Stomach smooth muscle (tissue), 2 donors: ENCODE results near the gene C22orf31.

ENCODE experiments used
- H3K27ac ChIP-seq: one replicate; pipeline ENCODE4 v1.7.0; 2013; ENCODE audit warnings: mild to moderate bottlenecking, low read length, inconsistent platforms
- H3K27me3 ChIP-seq, 2 donors: one replicate each; pipeline ENCODE4 v1.7.0; 2013; ENCODE audit warnings: low read length in 2 of 2; ENCODE audit not compliant: insufficient read depth in 2 of 2, control insufficient read depth in 1 of 2
- H3K36me3 ChIP-seq, 2 donors: one replicate each; pipeline ENCODE4 v1.7.0; 2013; ENCODE audit warnings: low read length in 2 of 2; ENCODE audit not compliant: control insufficient read depth in 2 of 2, insufficient read depth in 2 of 2
- H3K4me1 ChIP-seq: one replicate; pipeline ENCODE4 v1.7.0; 2013; ENCODE audit warnings: low read length; ENCODE audit not compliant: control insufficient read depth, insufficient read depth
- H3K4me3 ChIP-seq, 2 donors: one replicate each; pipeline ENCODE4 v1.7.0; 2013; ENCODE audit warnings: low read length in 2 of 2
- H3K9ac ChIP-seq, 2 donors: one replicate each; pipeline ENCODE4 v1.7.0; 2013; ENCODE audit warnings: low read length in 2 of 2, mild to moderate bottlenecking in 1 of 2
- H3K9me3 ChIP-seq, 2 donors: one replicate each; pipeline ENCODE4 v1.7.0; 2013; ENCODE audit warnings: low read length in 2 of 2; ENCODE audit not compliant: control insufficient read depth in 2 of 2
- donor health status: healthy.
- donor health status: Pancreatic carcinoma.

The C22orf31 gene

DNA sequence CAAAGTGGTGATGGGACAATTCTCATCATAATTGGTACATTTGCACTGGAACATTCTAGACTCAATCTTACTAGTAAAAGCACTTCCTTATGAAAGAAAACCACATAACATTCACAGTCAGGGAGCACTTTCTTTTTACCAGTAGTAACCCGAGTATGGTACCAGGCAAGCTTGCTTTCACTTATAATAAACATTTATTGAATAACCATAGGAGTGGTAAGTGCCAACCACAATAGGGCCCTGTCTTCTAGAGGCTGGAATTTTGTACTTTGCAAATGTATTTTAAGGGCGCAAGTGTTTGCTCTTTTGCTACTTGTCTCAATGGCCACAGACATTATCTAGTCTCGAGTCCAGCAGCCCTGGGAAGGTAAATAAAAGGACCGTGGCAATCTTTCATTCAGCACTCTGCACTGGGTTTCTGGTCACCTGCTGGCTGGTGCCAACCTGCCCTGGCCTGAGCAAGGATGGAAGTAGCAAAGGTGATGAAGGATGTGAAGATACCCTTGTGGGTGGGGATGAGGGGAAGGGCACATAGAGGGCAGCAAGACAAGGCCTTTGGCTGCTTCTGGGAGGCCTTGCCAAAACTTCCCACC lies 24.2 kb downstream of the C22orf31 start:
- Histone ChIP-seq H3K36me3 (no peaks in the 10 kb centered on the region), H3K27ac (no peak overlapping the region), H3K4me1 (peaks cover 19% of the 10 kb centered on the region), H3K9me3 (no peaks in the 10 kb centered on the region), H3K27me3 (no peaks in the 10 kb centered on the region), H3K9ac (no peak overlapping the region), H3K4me3 (peak overlapping the region in 1 of 2 donors; percentile 3)

DNA sequence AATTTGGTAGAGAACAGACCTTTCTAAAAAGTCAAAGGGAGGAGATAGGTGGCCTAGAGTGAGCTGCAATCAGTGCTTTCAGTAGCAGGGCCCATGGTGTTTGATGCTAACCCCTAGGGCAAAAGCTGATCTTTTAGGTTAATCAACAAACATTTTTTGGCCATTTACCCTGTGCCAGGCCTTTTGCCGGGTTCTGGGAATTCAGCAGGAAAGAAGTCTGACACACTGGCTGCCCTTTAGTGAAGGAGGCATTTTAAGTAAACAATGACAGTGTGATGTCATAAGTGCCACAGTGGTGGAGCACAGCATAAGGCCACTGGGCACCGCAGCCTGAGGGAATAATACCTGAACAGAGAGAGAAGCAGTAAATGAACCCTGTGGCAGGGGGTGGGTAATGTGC lies 29.0 kb downstream of the C22orf31 start:
- no peaks in the 10 kb centered on the region for H3K27me3 ChIP-seq

DNA sequence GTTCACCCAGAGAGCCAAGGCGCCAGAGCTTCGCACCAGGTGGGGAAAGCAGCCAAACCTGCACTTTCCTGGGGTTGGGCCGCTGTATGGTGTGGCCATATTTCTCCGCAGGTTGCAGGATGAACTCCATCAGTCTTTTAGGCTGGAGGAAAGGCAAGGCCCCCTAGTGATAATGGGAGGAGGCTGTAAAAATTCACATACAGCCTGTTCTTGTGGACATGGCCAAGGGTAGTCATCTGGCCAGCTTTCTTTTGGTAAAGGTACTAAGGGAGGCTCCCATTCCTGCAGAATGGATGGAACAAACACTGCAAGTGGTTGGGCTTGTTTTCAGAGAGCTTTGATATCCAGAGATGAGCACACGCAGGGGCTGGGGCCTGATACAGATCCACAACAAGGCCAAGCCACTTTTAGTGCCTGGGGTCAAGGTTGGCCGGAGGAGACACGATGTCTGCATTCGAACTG lies 29.6 kb downstream of the C22orf31 start:
- Histone ChIP-seq H3K9ac (peak overlapping the region in 1 of 2 donors; percentile 63), H3K27ac (peak overlapping the region; percentile 84), H3K27me3 (no peaks in the 10 kb centered on the region), H3K4me1 (peaks cover 26% of the 10 kb centered on the region), H3K36me3 (peaks cover 0 to 2% of the 10 kb centered on the region in 2 donors), H3K9me3 (no peaks in the 10 kb centered on the region), H3K4me3 (peak overlapping the region in 1 of 2 donors; percentile 15)

More for the DNA sequence above, 29.0 kb downstream of the C22orf31 start:
- Histone ChIP-seq H3K4me1 (peaks cover 26% of the 10 kb centered on the region), H3K27ac (no peak overlapping the region), H3K9me3 (no peaks in the 10 kb centered on the region), H3K36me3 (no peaks in the 10 kb centered on the region), H3K4me3 (no peak overlapping the region), H3K9ac (no peak overlapping the region)

DNA sequence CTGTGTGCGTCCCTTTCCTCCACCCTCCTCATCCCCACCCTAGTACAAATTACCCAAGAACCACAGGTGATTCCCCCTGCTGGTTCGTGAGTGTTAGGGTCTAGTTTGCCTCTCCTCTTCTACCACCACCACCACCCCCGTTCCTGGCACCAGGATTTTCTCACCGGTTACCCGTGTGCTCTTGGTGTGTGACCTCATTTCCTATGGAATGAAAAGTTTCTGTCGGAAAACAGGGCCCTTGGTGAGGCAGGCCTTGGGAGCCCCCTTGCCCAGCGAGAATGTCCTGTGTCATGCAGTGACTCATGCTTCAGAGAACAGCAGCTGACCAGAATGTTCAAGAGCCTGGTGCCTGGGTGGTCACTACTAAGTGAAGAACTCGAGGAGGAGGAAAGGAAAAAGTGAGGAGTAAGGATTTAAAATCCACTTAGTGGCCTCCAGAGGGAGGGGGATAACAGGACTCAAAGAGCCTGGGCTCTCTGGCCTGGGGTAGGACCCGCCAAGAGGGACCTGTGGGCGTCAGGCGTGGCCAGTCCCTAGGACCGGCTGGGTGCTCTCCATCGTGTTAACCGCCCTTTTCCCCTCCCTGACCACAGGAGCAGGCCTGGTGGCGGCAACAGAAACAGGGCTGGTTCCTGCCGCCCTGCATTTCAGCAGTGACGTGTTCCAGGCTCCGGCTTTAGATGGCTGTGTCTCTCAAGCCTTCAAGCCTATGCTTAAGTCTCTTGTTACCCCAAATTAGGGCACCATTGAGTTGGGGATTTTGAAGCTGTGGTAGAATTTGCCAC lies 30.2 kb downstream of the C22orf31 start:
- peak overlapping the region; percentile 47 to 69 for H3K4me3 ChIP-seq

DNA sequence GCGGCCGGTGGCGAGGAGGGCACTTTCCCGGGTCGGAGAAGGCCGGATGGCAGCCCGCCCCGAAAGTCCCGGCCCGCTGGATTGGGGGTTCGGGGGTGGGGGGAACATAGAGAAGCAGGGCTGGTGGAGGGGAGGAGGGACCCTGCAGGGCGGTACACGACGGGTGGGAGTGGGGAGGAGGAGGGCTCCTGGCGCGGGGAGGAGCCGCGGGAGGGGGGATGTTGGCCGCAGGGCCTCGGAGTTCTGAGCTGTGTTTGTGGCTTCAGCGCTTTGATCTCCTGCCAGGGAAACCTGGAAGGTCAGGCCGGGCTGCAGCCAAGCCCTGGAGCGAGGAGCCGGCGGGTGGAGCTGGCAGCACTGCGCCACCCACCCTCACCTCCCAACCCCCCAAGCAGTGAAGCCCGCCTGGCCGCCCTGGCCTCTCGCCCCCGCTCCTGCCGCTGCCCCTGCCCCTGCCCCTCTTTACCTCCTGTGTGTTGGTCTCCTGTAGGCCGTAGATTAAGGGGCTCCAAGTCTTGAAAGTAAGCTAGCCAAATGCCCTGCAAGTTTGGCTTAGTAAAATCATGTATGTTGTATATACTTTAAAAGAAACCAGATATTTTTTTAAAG lies 30.9 kb downstream of the C22orf31 start:
- Histone ChIP-seq H3K27me3 (no peaks in the 10 kb centered on the region), H3K9ac (peak overlapping the region; percentile 55 to 63), H3K4me1 (peaks cover 26% of the 10 kb centered on the region), H3K4me3 (peak overlapping the region; percentile 47 to 69), H3K9me3 (no peaks in the 10 kb centered on the region), H3K27ac (peak overlapping the region; percentile 84), H3K36me3 (peaks cover 0 to 2% of the 10 kb centered on the region in 2 donors)

More for the DNA sequence above, 30.2 kb downstream of the C22orf31 start:
- peak overlapping the region; percentile 63 to 66 for H3K9ac ChIP-seq
- H3K36me3 ChIP-seq: peaks cover 0 to 2% of the 10 kb centered on the region in 2 donors
- peak overlapping the region; percentile 84 for H3K27ac ChIP-seq
- H3K9me3 ChIP-seq: no peaks in the 10 kb centered on the region
- H3K4me1 ChIP-seq: peaks cover 26% of the 10 kb centered on the region
- H3K27me3 ChIP-seq: no peaks in the 10 kb centered on the region

DNA sequence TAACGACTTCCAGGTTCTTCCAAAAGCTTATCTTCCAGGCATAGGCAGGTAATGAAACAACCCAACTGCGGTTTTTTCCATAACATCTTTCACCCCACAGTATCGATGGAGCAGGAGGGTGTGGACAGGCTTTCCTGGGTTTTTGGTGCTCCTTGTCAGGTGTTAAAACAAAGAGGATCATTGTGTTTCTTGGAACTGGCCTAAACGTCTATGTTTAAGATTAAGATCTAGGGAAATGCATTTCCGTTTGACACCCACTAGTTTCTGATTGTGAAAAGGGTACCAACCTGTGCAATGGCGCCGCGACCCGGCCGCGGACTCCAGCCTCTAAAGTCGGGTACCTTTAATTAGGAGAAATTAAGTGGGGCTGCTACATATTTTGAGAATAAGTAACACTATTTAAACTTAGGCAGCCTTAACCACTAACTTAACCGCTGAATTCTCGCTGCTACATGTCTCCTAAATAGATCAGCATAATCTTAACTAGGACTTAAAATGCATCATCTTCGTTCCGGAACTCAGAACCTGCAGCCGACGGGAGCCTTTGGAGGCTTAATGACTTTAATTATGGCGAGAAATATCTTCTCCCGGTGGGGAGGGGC lies 31.5 kb downstream of the C22orf31 start:
- peak overlapping the region; percentile 55 to 63 for H3K9ac ChIP-seq

DNA sequence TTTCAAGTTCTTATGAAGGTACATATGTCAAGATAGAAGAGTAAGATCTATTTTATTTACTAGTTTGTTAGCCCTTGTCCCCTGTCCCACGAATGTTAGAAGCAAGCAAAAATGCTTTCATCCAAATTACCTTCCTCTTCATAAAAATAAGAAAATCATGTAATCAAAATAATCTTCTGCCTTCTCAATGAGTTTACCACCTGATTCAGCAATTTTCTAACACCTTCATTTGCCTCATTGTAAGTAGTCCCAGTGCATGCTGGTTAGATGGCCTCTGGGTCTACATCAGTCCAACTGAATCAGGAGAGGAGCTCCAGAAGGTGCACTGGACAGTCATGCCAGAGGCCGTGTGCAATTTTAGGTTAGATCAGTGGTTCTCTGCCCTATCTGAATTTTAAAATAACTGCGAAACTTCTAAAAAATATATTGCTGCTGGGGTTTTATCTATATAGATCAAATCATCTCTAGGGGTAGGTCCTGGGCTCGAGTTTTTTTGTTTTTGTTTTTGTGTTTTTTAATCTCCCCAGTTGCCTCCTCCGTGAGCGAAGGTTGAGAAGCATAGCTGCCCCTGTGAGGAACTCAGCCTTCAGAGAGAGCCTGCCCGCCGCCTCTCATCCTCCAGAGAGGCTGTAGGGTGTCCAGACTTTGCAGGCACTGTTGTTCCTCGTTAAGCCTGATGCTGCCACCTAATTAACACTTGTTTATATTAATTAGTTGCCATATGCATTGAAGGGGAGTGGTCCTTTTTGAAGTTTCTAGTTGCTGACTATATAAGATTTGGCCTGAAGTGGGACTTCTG lies 32.2 kb downstream of the C22orf31 start:
- no peak overlapping the region for H3K4me3 ChIP-seq
- H3K9ac ChIP-seq: no peak overlapping the region

More for the DNA sequence above, 31.5 kb downstream of the C22orf31 start:
- Histone ChIP-seq H3K36me3 (peaks cover 0 to 2% of the 10 kb centered on the region in 2 donors), H3K27ac (no peak overlapping the region), H3K4me1 (peaks cover 26% of the 10 kb centered on the region), H3K9me3 (no peaks in the 10 kb centered on the region), H3K4me3 (peak overlapping the region; percentile 47 to 69), H3K27me3 (no peaks in the 10 kb centered on the region)

DNA sequence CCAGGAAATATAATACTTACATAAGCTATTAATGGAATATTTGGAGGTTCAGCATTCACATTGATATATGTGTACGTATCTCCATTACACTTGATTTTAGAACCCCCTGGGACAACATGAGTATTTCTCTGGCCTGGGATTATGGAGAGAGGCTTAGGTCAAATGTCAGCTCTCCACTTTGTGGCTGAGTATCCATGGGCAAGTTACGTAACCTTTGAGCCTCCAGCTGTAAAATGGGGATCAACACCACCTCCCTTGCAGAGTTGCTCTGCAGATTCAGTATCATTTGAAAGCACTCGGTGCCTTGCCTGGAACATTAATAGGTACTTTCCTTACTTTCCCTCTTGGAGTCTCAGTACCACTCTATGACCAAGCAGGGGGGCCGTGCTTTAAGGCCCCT lies 33.2 kb downstream of the C22orf31 start:
- peaks cover 28% of the 10 kb centered on the region for H3K4me1 ChIP-seq
- H3K9me3 ChIP-seq: no peaks in the 10 kb centered on the region
- H3K27ac ChIP-seq: no peak overlapping the region
- no peak overlapping the region for H3K4me3 ChIP-seq
- H3K9ac ChIP-seq: no peak overlapping the region
- H3K36me3 ChIP-seq: peaks cover 0 to 2% of the 10 kb centered on the region in 2 donors
- H3K27me3 ChIP-seq: no peaks in the 10 kb centered on the region

More for the DNA sequence above, 32.2 kb downstream of the C22orf31 start:
- Histone ChIP-seq H3K4me1 (peaks cover 26% of the 10 kb centered on the region), H3K27me3 (no peaks in the 10 kb centered on the region), H3K9me3 (no peaks in the 10 kb centered on the region), H3K36me3 (peaks cover 0 to 2% of the 10 kb centered on the region in 2 donors), H3K27ac (no peak overlapping the region)

DNA sequence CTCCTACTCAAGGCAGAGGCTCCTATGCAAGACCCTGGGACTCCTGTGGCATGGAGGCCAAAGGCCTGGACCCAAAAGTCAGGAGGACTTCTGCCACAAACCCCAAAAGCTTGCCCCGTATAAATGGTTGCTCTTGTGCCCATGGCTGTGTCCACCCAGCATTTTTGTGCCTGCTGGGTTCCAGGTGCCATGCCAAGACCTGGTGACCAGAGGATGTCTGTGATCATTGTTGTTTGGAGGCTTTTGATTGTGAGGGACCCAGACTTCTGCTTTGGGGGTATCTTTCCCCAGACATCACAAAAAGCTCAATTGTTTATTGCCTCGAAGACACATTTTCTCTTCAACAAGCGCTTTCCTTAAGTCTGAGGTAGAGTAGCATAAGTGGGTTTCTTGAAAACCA lies 35.1 kb downstream of the C22orf31 start:
- H3K9ac ChIP-seq: no peak overlapping the region
- no peak overlapping the region for H3K4me3 ChIP-seq
- no peaks in the 10 kb centered on the region for H3K9me3 ChIP-seq
- H3K27ac ChIP-seq: no peak overlapping the region
- H3K27me3 ChIP-seq: no peaks in the 10 kb centered on the region
- H3K36me3 ChIP-seq: peaks cover 0 to 2% of the 10 kb centered on the region in 2 donors
- H3K4me1 ChIP-seq: peaks cover 18% of the 10 kb centered on the region
